HG03196 (cell line): ENCODE measurements around the gene PTPRD.

Experiments used
- ATAC-seq: cut with Tn5 transposase; IDR thresholded peaks from one replicate; pipeline ENCODE4 v1.9.1; 2021; ENCODE audit not compliant: unreplicated experiment

PTPRD gene

GRCh38 chr9:10612641-10613398, at the start of gene PTPRD:
PTPRD (minus strand) TSS chr9:10613002.
- ATAC-seq = peak; percentile 91

DNA sequence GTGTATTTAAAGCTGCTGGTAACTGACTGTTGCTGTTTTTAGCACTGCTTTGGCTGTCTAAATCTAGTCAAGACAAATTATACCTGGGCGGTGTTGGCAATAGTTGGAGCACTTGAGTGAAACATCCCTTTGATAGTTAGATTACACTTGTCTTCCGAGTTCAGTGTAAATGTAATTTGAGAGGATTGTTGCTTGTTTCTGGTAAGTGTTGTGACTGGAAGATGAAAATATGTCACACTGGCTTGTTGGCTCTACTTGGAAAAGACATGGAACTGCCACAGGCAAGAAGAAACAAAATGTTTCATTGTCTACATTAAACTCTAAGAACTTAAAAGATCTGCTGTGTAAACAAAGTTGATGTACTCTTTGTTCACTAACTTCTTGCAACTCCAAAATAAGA, 49.2 kb upstream of the PTPRD start:
- no peak for ATAC-seq

- no peak for ATAC-seq
These were observed 48.6 kb upstream of the PTPRD start for GRCh38 chr9:10661376-10661775.

- no peak for ATAC-seq
These were observed 38.2 kb upstream of the PTPRD start for GRCh38 chr9:10651012-10651411.

- ATAC-seq = no peak
These were observed 36.3 kb upstream of the PTPRD start for GRCh38 chr9:10649076-10649475.

- no peak for ATAC-seq
These were observed 21.0 kb upstream of the PTPRD start for GRCh38 chr9:10633785-10634184.

- no peak for ATAC-seq
These were observed 1.5 kb upstream of the PTPRD start for GRCh38 chr9:10614196-10614800.

GRCh38 chr9:10613419-10613818, 617 bp upstream of the PTPRD start:
- ATAC-seq = no peak

DNA sequence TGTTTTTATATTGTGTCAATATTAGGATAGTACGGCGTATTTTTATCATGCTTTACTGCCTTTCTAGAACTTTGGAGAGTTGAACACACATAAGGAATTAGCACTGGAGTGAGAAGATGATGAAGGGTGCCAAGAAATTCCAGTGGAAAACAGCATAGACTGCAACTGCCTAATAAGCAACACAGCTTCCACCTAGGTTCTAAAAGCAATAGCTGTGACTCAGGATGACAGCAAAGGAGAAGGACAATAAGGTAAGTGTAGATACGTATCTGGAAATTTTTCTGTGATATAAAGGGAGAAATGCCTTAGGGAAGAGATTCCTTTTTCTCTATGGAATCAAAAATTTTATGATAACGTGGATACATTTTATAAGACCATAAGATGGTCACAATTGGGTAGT, 7.4 kb downstream of the PTPRD start:
- no peak for ATAC-seq

DNA sequence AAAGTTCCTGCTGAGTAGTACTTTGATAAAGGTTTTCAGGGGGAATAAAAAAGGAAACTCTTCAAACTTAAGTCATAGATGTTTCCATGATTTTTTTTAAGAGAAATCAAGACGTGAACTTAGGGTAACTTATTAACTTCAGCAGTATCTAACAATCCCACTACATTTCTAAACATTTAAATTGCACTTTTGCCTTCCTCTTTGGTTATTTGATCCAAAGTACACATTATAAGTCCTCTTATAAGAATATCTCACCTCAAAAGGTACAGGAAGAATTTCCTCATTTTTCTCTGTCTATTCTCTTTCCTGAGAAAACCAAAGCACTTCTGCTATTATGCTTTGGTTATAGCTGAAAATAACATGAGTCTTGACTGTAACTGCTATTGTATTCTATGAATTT, 7.9 kb downstream of the PTPRD start:
- no peak for ATAC-seq

GRCh38 chr9:10597801-10598200, 15.0 kb downstream of the PTPRD start:
- ATAC-seq = no peak

GRCh38 chr9:10594482-10594881, 18.3 kb downstream of the PTPRD start:
- ATAC-seq = no peak

DNA sequence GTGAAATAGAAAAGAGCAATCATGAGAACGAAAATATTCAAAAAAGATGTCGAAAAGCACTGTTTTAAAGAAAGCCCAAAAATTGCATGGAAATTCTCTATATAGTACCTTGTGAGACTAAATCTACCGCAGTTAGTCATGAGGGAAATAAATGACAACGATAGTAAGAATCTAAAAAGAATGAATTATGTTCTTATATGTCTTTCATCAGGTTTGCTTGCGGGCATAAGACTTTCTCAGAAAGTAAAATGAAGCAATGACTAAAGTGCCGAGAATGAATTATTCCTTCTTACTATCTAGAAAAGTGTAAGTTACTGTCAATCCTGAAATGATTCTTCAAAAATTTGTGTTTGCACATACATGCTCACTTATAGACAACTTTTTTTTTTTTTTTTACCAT, 26.4 kb downstream of the PTPRD start:
- no peak for ATAC-seq

GRCh38 chr9:10571699-10572098, 41.1 kb downstream of the PTPRD start:
- ATAC-seq = no peak

- no peak for ATAC-seq
These were observed 46.0 kb downstream of the PTPRD start for GRCh38 chr9:10566848-10567247.

DNA sequence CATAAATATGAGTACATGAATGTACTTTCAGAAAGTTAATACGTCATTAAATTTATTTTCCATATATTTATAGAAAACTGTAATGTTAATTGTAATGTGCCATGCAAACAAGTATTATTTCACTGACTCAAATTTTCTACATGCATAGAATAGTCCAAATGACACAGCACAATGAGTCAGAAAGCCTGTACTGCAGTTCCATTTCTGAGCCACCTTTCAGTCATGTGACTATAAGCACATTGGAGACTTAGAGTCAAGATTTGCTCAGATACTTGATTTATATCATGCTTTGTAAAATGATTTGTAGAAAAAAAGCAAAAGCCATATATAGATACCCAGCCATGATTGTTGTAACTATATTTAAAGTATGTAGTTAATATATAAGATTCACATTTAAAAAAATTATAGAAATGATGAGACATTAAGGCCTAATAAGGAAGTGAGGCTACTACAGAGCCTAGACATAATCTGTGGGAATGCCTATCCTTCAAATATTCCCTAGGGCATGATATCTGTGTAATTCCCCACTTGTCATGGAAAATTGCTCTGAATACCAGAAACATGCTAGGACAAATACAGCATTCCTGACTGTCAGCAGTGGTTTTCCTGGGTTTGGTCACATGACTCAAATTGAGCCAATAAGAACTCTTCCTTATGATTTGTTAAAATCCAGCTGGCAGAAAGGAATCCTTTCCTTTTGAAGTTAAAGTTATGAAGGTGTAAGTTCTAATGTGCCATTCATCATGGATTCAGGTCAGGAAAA, 50.0 kb downstream of the PTPRD start:
- no peak for ATAC-seq

DNA sequence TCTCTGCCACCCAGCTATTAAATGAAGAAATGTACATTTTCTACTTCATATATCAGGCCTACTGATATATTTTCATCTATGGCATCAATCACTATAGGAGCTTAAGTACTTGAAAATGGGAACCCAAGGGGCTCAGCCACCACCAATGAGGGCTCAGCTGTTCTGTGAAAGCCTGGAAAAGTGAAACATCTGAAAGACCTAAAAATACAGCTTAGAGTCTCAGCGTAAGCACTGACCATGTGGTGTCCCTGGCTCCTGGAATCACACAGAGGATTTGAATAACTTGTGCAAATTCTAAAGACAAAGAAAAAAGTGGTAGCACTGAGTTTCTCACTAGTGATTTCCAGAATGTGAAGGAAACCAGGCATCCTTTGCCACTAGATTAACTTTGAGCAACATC, 64.5 kb downstream of the PTPRD start:
- ATAC-seq = no peak

GRCh38 chr9:10538073-10538472, 74.7 kb downstream of the PTPRD start:
- no peak for ATAC-seq

DNA sequence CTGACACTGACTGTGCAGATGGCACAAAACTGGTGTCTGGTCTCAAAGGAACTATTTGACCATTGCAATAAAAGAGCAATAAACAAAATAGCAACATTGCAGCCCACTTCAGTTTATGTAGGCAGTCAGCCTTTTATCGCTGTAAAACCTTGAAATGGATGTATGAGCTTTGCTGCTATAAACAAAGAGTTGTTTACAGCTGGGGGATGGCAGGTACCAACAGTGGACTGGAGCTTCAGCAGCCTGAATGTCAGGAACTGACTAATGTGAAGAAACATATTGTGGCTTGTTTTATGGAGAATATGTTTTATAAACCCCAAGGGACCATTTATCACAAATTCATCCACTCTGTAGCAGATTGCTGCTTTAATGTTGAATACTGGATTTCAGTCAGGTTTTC, 78.0 kb downstream of the PTPRD start:
- no peak for ATAC-seq

DNA sequence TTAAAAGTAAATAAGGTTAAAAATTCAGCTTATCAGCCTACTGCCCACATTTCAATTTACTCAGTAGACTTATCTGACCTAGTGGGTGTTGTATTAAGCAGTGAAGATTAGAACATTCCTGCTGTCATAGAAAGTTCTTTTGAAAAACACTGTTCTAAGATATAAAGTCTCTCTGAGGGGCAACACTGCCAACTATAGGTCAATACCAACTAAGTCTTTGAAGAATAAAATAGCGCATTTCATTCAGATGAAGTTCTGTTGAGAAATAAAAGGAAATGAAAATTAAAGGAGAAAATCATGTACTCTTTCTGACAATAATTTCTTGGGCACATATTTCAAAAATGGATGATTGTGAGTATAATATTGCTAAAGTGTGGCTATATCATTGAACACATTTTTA, 86.8 kb downstream of the PTPRD start:
- ATAC-seq = no peak

DNA sequence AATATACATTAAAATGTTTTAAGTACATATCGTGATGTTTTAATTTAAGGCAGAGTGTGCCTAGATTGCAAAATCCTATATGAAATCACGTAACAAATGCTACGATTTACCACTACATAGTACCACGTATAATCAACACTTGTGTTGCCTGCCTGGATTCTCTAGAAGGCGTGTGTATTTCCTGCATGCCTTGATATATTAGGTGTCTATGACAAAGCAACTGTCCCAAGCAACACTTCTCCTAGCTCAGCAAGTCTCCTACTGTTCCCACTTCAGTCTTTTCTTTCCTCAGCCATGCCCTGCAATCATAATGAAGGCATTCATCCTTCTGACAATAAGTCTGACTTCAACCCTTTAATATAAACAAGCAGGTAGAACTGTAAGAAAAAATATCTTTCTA, 89.6 kb downstream of the PTPRD start:
- no peak for ATAC-seq

DNA sequence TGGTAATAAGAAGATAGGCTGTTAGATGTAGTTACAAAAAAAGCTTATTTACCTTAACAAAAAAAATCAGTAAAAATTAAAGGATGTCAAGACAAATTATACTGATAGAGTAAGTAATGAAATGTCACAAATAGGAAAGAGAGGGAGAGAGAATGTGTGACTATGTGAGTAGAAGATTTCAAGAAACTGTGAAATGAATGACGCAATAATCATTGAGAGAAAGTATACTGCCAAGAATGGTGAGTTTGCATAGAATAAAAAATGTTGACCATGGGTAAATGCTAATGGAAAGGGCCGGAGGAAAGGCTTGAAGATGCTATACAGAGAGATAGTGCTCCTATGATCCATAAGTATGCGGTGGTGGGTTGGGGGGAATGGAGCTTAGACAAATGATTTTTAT, 100.7 kb downstream of the PTPRD start:
- ATAC-seq = no peak
